K562 (cell line): ENCODE results near the gene C1orf50. TPM values are rescaled to one million over a fixed set of nuclear protein-coding genes. Genes with fewer than 3 reads are reported as not detected.

Experiments
- ATAC-seq: fragments of 200-7000 bp; cut with Tn5 transposase; 3 replicates; pipeline ENCODE4 v1.9.1; 2020; ENCODE audit warnings: moderate library complexity
- BruUV-seq: library from RNA; stranded (reverse); fragments of 400-500 nt; replicated peaks from 2 replicates; lab custom pipeline; 2021; lab: Mats Ljungman, UMichigan
- CTCF ChIA-PET: fragments of 300-600 bp; formaldehyde crosslinking; extraction: SDS; loops from one replicate; lab custom pipeline; 2021; ENCODE audit warnings: low intra/inter-chr PET ratio; lab: Yijun Ruan, JAX
- POLR2A ChIA-PET: fragments of 300-600, 350-650 bp; sonication (Branson Sonifier 250); formaldehyde crosslinking; extraction: SDS; loops from one replicate; lab custom pipeline; 2021; ENCODE audit warnings: antibody characterized with exemption, inconsistent platforms; lab: Yijun Ruan, JAX
- DNase-seq, 4 experiments: peaks; one replicate each; pipeline versions ENCODE4 v3.0.0 to v3.0.0-alpha.2; 2011 to 2018; ENCODE audit warnings: low spot score in 3 of 4, mixed read lengths in 3 of 4; ENCODE audit errors: extremely low read depth in 1 of 4
- FAIRE-seq: peaks from 2 replicates; lab custom pipeline; 2011; peaks lifted over from hg19 to GRCh38; lab: Jason Lieb, UNC
- H2AFZ ChIP-seq: 2 replicates; pipeline ENCODE4 v1.6.0; 2011; ENCODE audit warnings: low read depth, low read length, control low read depth, inconsistent platforms
- H3K27ac ChIP-seq: fragments of 200-600 bp; 3 replicates; pipeline ENCODE4 v1.8.0; 2011; ENCODE audit warnings: low read depth, mild to moderate bottlenecking, control low read depth, inconsistent platforms, low read length, moderate library complexity, mixed read lengths; ENCODE audit errors: extremely low read depth
- H3K27me3 ChIP-seq, 2 experiments: fragments of 300-600 bp in 1 of 2; 2 replicates in 1 of 2; 3 replicates in 1 of 2; pipeline versions ENCODE4 v1.6.0 to v1.8.0; 2011; ENCODE audit warnings: inconsistent platforms in 2 of 2, low read length in 2 of 2, mild to moderate bottlenecking in 1 of 2, mixed read lengths in 1 of 2, moderate library complexity in 1 of 2; ENCODE audit not compliant: control insufficient read depth in 2 of 2, insufficient read depth in 2 of 2
- H3K36me3 ChIP-seq: fragments of 300-600 bp; 3 replicates; pipeline ENCODE4 v1.8.0; 2011; ENCODE audit warnings: mild to moderate bottlenecking, low read length, inconsistent platforms; ENCODE audit not compliant: control insufficient read depth, insufficient read depth
- H3K4me1 ChIP-seq, 2 experiments: fragments of 200-600 bp in 1 of 2; replicated peaks in 1 of 2; 2 replicates in 1 of 2; 3 replicates in 1 of 2; pipeline versions ENCODE4 v1.5.1 to v1.8.0; 2011; ENCODE audit warnings: inconsistent platforms in 2 of 2, low read length in 2 of 2, mild to moderate bottlenecking in 1 of 2, mixed read lengths in 1 of 2, moderate library complexity in 1 of 2; ENCODE audit not compliant: control insufficient read depth in 2 of 2, insufficient read depth in 2 of 2
- H3K4me2 ChIP-seq: 2 replicates; pipeline ENCODE4 v1.6.1; 2011; ENCODE audit warnings: low read length, control low read depth, inconsistent platforms, mixed read lengths; ENCODE audit not compliant: insufficient read depth
- H3K4me3 ChIP-seq: fragments of 200-600 bp; sonication (generic), shearing (Covaris generic); 2 replicates; pipeline ENCODE4 v1.5.1; 2016; ENCODE audit warnings: control low read depth, inconsistent platforms
- H3K79me2 ChIP-seq: fragments of 200-600 bp; 3 replicates; pipeline ENCODE4 v1.8.0; 2011; ENCODE audit warnings: low read length, inconsistent platforms; ENCODE audit not compliant: control insufficient read depth, insufficient read depth
- H3K9ac ChIP-seq, 2 experiments: 2 replicates each; pipeline versions ENCODE4 v1.6.0 to v1.6.1; 2011; ENCODE audit warnings: low read depth in 2 of 2, low read length in 2 of 2, control low read depth in 1 of 2, inconsistent platforms in 1 of 2, mild to moderate bottlenecking in 1 of 2, mixed read lengths in 1 of 2; ENCODE audit not compliant: insufficient read depth in 1 of 2
- H3K9me1 ChIP-seq: one replicate; pipeline ENCODE4 v1.6.0; 2011; ENCODE audit warnings: inconsistent platforms, mild to moderate bottlenecking, low read length, moderate library complexity; ENCODE audit not compliant: control insufficient read depth, insufficient read depth
- H3K9me3 ChIP-seq: replicated peaks from 2 replicates; pipeline ENCODE4 v1.5.1; 2011; ENCODE audit warnings: low read depth, low read length, inconsistent platforms; ENCODE audit not compliant: control insufficient read depth, insufficient read depth
- H4K20me1 ChIP-seq: replicated peaks from 2 replicates; pipeline ENCODE4 v1.6.1; 2011; ENCODE audit warnings: low read length, inconsistent platforms, mixed read lengths; ENCODE audit not compliant: control insufficient read depth, insufficient read depth
- CTBP1 ChIP-seq: fragments of 450-650 bp; IDR thresholded peaks from 2 replicates; pipeline ENCODE4 v1.6.1; 2016; ENCODE audit warnings: borderline replicate concordance
- HDAC8 ChIP-seq: fragments of 450-650 bp; IDR thresholded peaks from 2 replicates; pipeline ENCODE4 v1.6.1; 2016; ENCODE audit warnings: mild to moderate bottlenecking, missing genetic modification characterization, moderate library complexity, missing compliant biosample characterization
- PCBP2 ChIP-seq: fragments of 200-400 bp; formaldehyde crosslinking; IDR thresholded peaks from 2 replicates; pipeline ENCODE4 v1.6.1; 2018; ENCODE audit warnings: low read length, low read depth, mild to moderate bottlenecking, moderate library complexity; ENCODE audit not compliant: poor library complexity, severe bottlenecking
- ZNF165 ChIP-seq: fragments of 250-450 bp; sonication (Bioruptor Pico); IDR thresholded peaks from 2 replicates; pipeline ENCODE4 v1.4.0; 2020; ENCODE audit warnings: borderline replicate concordance
- WGBS: fragments of 100-300 bp; shearing (Covaris generic); methylation state at CpG from one replicate; pipeline ENCODE4 v1.1.6; 2016; ENCODE audit warnings: low coverage, mixed read lengths; ENCODE audit not compliant: insufficient coverage; ENCODE audit errors: missing lambda C conversion rate; 5-methylcytosine and 5-hydroxymethylcytosine counted together
- in situ Hi-C: fragments of 300-500 bp; cut with MboI; formaldehyde crosslinking; loops from 4 replicates; pipeline ENCODE4 v1.15.0; 2018; ENCODE audit warnings: inconsistent platforms, mixed read lengths
- intact Hi-C: fragments of 100-400 bp; cut with micrococcal nuclease; formaldehyde crosslinking; loops from 2 replicates; pipeline ENCODE4 v1.14.2; 2022
- polyA plus RNA-seq, 8 experiments: library from polyadenylated mRNA; depleted of rRNA in 4 of 8; stranded (reverse) in 5 of 8; unstranded in 3 of 8; fragments of >200 nt; fragmentation: Nextera tagmentation in 2 of 8; fragmentation: Illumina TruSeq in 1 of 8; extraction: Ambion mirVana in 2 of 8; extraction: Trizol in 1 of 8; gene quantifications; 2 replicates each; pipeline versions ENCODE4 v1.2.1 to v1.2.3, GENCODE V29; 2011 to 2014; ENCODE audit warnings: inconsistent platforms in 1 of 8, missing spikeins in 1 of 8
- total RNA-seq, 7 experiments: library from RNA; depleted of rRNA in 6 of 7; stranded (reverse); fragments of >200 nt in 6 of 7; fragmentation: Illumina TruSeq in 2 of 7; extraction: Trizol in 2 of 7; gene quantifications; 2 replicates each; pipeline versions ENCODE4 v1.2.1 to v1.2.3, GENCODE V29; 2011 to 2021; ENCODE audit warnings: low replicate concordance in 1 of 7

Gene C1orf50
- total and polyA plus RNA-seq, 9 of the 15 experiments (the other 6 are each of a cell fraction or from before 2014, with no cell fraction given): 0.55 to 13.9 (median 5.2) TPM

GRCh38 chr1:42742141-42742540, 24.9 kb upstream of the C1orf50 start:
- no peak overlapping the region for H2AFZ ChIP-seq
- in situ Hi-C loops: loop anchor here (10.0 to 25.0 kb wide), 2 partner anchors 155 to 397 kb away; no protein-coding TSS in a partner anchor
- H3K9ac ChIP-seq: no peak overlapping the region
- peaks cover 4 to 29% of the 10 kb centered on the region in 2 experiments; a peak in 4 of 5 replicates for H3K27me3 ChIP-seq
- ChIA-PET POLR2A (interaction anchor here (0.7 kb wide), 1 partner anchor 12 kb away, joined by 3 read pairs; no protein-coding TSS in a partner anchor), CTCF (no interaction called here)
- 25% methylated on average over 8 of the region's 8 CpGs for WGBS
- H4K20me1 ChIP-seq: peaks cover 5% of the 10 kb centered on the region; the same call in 1 of the 2 replicates
- H3K79me2 ChIP-seq: no peaks in the 10 kb centered on the region
- no TSS peak for BruUV-seq
- DNase-seq (no peak), ATAC-seq (no peak), FAIRE-seq (no peak)
- TF ChIP-seq ZNF165 (no peak), PCBP2 (no peak), HDAC8 (tag) (no peak), CTBP1 (no peak)
- intact Hi-C loops: no loop called here
- no peak overlapping the region for H3K27ac ChIP-seq
- H3K4me1 ChIP-seq: peaks cover 0 to 26% of the 10 kb centered on the region in 2 experiments; a peak in 2 of 5 replicates
- H3K4me2 ChIP-seq: no peak overlapping the region
- peaks cover 4% of the 10 kb centered on the region for H3K9me1 ChIP-seq
- H3K9me3 ChIP-seq: no peaks in the 10 kb centered on the region
- H3K4me3 ChIP-seq: no peak overlapping the region
- H3K36me3 ChIP-seq: peaks cover 15% of the 10 kb centered on the region; the same call in 2 of the 3 replicates
